DMS53 treated with DMSO at 0.1 percent for 48 hours (cell line): ENCODE data around the gene NR2E1.
A peak's percentile ranks its signal among the peaks of the same experiment; 100 is the strongest.

Experiments used
- DNase-seq: peaks from one replicate; lab custom pipeline; 2025; ENCODE audit not compliant: unreplicated experiment; lab: John Stamatoyannopoulos, UW

The NR2E1 gene

GRCh38 chr6:108165714-108166663 lies at the start of gene NR2E1:
Gene NR2E1 (plus strand): TSS chr6:108166022. CDS start chr6:108166766, 744 bp downstream.
- no peak for DNase-seq

DNA sequence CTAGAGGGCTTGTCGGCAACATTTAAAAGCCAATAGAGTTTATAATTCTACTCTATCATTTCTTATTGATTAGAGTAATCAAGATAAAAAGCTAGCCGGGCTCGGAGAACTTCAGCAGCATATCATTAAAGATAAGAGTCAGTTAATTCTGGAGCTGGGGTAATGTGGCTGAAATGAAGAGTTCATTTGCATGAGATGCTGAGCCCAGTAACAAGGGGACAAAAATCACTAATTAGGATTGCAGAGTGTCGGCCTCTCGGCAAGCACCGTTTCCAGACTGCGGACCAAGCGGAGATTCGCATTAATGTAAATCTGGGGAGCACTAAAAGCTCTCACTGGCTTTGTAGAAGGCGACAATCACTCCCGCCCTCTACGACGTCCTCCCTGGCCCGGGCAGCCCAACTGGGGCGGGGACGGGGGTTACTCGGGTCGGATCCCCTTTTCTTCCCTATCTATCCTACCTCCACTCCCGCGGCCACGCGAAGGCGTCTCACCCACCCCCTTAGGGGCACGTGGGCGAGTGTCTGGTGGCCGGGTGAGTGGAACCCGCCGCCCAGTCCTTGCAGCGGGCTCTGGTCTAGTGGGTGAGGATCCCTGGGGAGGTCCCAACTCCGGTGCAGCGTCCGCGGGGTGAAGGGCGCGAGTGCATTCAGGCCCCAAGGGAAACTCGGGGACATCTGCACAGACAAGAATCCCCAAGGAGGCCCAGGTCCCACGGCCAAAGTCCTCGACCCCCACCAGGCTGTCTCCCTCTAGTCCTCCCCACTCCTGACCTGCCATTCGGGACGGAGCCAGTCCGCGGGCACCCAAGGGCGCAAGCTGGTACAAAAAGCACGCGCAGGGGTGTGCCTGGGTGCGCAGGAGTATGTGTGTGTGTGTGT lies 49.0 kb upstream of the NR2E1 start:
- no peak for DNase-seq

DNA sequence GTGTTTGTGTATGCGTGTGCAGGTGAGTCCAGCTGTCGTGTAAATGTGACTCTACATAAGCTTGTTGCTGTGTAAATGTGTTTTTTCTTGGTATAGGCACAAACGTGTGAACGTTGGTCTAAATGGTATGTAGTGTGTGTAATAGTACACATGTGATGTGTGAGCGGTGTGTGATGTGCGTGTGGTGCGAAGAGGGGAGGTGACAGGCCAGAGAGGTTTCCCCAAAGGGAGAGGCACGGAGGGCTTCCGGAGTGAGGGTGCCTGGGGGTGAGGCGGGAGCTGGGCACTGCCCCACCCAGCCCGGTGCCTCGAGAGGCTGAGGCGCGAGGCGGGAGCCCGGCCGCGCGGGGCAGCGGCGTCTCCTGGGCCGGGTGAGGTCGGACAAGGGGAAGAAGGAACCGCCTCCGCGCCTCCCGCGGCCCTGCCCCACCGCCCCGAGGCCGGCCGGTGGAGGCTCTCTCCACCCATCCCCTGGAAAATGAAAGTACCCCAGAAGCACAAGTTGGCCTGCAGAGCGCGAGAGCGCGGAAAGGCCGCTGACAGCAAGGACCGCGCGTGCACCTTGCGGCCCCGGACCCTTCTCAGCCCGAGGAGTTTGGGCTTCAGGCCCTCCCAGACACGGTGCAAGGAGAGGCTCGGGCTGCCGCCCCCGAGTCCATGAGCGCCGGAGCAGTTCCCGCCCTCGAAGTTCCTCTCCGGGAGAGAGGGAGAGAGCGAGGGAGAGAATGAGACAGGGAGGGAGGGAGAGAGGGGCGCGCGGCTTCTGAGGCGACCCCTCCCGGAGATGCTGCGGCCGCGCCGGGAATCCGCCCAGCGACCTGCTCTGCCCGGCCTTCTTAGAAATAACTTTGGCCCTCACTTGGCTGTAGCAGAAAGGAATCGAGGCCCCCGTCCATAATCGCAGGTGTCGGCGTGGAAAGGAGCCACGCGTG lies 48.1 kb upstream of the NR2E1 start:
- DNase-seq: no peak

DNA sequence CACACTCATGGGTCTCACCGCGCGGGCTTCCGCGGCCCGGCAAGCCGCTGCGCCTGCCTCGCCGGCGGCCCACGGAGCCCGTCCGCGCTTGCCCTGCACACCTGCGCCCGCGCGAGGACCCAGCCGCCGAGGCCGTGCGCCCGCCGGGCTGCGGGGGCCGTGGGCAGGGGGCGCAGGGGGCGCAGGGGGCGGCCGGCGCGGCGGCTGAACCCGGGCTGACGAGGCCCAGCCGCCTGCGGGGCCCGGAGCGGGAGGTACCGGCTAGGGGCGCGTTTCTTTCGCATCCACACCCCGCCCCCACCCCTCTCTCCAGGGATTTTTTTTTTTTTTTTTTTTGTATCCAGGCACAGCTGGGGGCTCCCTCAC lies 47.5 kb upstream of the NR2E1 start:
- no peak for DNase-seq

DNA sequence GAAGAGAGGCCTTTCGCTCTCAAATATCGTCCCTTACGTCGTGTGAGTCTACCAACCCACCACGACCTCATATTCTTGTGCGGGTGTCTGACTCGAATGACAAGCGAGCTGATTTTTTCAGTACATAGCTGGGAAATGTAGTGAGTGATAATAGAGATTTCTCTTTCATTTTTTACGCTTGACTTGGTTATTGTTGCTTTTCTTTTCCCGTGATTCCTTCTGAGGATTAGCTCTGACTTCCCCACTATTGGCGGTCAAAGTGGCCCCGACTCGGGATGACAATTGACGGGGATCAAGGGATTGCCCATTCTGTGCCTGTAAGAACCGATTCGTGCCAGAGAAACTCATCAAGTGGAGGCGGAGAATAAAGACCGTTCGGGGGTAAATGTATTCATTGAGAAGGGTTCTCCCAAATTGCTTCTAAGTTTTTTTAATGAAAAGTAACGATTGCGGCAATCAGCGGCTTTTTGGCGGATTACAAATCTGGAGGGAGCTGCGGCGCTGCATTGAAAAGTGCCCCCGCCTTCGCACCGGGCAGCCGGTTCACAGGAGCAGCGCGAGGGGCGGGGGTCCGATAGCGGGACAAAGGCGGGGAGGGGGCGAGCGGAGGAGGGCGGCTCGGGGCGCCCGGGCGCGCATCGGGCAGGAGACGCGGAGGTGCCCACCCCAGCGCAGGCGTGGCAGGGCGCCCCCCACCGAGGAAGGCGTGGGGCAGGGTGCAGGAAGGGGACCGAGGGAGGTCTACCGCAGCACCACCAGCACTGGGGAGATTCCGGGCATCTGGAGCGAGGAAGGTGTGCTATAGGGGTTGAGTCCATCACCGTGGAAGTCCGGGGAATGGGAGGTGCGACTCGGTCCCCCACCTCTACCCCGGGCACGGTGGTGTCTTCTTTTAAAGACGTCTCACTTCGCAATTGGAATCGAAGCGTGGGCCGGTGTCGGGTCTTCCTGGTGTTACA lies 46.7 kb upstream of the NR2E1 start:
- no peak for DNase-seq

DNA sequence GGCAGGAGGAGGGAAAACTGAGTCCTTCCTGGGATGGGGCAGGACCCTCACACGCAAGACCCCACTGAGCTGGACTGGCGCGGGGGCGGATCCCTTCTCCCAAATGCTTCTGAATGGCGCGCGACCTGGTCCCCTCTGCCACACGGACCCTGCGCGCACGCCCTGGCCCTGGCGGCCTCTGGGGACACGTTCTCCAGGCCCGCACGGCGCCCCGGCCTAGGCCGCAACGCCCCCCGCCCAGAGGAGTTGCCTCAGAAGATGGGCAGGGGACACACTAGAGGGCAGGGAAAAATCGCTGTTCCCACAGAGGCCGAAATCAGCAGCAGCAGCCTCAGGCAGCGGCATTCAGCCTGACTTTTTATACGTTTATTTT lies 46.1 kb upstream of the NR2E1 start:
- no peak for DNase-seq

DNA sequence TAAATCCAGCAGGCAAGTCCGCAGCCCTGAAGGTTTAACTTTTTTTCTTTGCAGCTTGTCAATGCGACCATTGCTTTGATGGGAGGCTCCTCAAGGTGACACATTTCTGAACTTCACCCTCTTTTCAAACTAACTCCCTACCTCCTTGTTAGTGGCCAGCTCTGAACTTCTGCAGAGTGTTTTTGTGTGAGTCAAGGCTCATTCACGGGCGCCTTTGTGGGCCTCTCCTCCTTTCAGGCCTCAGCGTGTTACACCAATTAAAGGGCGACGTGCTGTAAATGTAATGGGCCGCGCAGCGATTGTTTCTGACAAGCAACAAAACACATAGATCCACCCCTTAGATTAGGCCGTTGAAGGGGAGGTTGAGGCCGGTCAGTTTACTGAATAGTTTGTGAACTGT lies 45.5 kb upstream of the NR2E1 start:
- no peak for DNase-seq

GRCh38 chr6:108121612-108122011 lies 44.2 kb upstream of the NR2E1 start:
- DNase-seq: no peak

GRCh38 chr6:108123481-108123929 lies 42.3 kb upstream of the NR2E1 start:
- no peak for DNase-seq

- no peak for DNase-seq
Observed at GRCh38 chr6:108123946-108124345, 41.9 kb upstream of the NR2E1 start.

DNA sequence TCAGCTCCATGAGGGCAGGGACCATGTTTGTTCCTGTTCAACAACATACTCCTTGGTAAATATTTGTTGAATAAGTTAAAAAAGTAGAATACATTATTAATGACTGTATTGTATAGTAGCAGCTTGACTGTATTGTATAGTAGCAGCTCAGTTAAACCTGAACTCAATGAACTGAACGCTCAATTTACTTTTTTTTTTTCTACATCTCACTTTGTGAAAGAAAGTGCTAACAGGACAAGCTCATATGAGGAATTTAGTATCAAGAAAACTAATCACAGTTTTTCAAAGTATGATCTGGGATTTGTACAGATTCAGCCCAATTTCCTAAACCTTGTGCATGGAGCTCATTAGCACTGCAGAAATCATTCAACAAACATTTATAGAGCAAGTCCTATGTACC lies 38.8 kb upstream of the NR2E1 start:
- DNase-seq: no peak

DNA sequence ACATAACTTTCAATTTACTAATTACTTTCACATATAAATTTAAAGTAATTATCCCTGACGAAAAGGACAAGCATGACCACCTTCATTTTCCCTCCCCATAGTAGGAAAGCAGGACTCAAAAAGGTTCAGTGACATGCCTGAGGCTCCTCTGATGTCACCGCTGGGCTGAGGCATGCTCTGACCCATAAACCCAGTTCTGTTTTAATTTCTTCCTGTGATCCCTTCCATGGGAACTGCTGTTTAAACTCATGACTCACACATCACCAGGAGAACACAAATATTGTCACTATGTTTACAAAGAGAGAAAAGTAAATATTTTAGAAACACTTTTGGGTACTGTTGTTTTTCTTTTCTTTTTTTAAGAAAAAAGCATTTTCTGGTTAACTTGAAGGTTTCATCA lies 38.0 kb upstream of the NR2E1 start:
- peak; percentile 92 for DNase-seq

- DNase-seq: no peak
Observed at GRCh38 chr6:108130262-108130661, 35.6 kb upstream of the NR2E1 start.

- DNase-seq: no peak
Observed at GRCh38 chr6:108132863-108133262, 33.0 kb upstream of the NR2E1 start.

DNA sequence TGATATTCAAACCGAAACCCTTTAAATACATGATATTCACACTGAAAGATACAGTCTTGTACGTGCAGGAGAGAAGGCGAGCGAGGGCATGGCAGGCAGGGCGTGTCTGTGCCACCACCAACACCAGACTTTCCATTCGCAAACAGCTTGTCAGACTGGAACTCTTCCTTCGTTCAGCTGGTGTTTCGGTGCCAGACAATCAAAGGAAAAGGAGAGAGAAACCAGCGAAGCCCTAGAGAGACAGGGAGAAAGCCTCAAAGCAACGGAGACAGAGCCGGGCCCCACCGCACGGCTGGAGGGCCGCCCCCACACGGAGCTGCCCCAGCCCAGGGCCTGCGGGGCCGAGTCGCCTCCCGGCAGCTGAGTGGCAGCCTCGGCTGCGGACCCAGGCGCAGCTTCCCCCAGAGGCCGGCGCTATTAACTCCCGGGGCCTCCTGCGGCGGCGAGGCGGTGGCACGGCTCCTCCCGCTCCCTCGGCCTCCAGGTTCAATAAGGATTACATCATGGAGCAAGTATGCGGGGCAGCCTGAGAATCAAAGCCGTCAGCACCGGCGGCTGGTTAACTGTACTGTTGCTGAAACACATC lies 32.1 kb upstream of the NR2E1 start:
- DNase-seq: peak; percentile 58

DNA sequence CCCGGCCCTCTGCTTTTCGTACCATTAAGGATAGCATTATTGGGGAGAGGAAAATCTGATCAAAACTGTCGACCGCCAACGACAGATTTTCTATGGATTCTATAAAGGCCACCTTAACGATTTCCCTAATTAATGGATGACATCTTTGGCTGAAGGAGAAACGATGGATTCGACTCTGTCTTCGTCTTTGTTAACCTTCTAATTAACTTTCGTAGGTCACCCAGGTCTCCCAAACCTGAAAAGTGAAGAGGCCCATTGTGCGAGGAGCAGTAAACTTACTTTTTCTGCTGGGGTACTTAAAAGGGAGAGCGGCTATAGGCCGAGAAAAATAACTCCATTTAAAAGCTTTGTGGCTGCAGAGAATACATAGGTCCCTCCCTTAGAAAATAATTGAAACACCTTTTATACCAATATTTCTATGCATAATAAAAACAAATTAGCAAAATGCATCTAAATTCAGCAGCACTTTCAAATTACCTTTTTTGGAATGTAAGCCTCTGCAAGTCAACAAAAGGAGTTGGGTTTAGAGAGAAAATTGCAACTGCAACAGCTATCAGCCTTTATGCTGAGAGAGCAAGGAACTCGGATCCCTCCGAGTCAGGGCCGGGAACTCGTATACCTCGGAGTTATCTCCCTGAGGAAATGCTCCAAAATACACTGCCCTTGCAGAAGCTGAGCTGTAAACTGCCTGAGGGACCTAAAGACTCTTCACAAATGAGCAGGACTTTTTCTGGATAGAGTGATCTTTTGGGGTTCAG lies 31.4 kb upstream of the NR2E1 start:
- no peak for DNase-seq

GRCh38 chr6:108142240-108142639 lies 23.6 kb upstream of the NR2E1 start:
- no peak for DNase-seq

DNA sequence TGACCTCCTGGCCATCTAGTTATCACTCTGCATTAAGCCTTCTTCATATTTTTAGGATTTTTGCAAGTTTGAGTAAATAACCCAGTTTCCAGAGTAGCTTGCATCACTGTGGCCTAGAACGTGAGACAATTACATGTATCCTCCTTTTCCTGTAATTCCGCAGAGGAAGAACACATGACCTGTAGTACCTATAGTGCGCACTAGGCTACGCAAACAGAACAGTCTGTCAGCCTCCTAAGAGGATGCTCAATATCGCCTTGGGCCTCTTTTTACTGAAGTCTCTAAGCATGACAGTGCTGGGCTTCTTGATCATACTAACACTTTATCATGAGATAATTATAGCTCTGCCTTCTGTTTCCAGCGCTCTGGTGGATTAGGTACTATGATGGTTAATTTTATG lies 20.2 kb upstream of the NR2E1 start:
- no peak for DNase-seq

GRCh38 chr6:108152446-108152845 lies 13.4 kb upstream of the NR2E1 start:
- no peak for DNase-seq
